IPS DF 6.9 (cell line): Measurements from ENCODE around the gene MRPL58.
"Not testable (repeated sequence)": the region's sequence is repeated elsewhere in the genome, so short reads cannot be mapped to it uniquely, and the experiment has no call there.

Source experiments
- DNase-seq: peaks from one replicate; pipeline ENCODE4 v3.0.0-alpha.2; 2013; ENCODE audit warnings: low read depth, low spot score
- H3K27ac ChIP-seq: one replicate; pipeline ENCODE4 v1.5.1; 2013; ENCODE audit warnings: low read length, control low read depth
- H3K27me3 ChIP-seq: 2 replicates; pipeline ENCODE4 v1.6.1; 2013; ENCODE audit warnings: mild to moderate bottlenecking, low read length; ENCODE audit not compliant: control insufficient read depth, insufficient read depth
- H3K36me3 ChIP-seq: 2 replicates; pipeline ENCODE4 v1.6.1; 2013; ENCODE audit warnings: low read length; ENCODE audit not compliant: control insufficient read depth, insufficient read depth
- H3K4me1 ChIP-seq: 2 replicates; pipeline ENCODE4 v1.6.1; 2013; ENCODE audit warnings: low read length; ENCODE audit not compliant: control insufficient read depth, insufficient read depth
- H3K4me3 ChIP-seq: 2 replicates; pipeline ENCODE4 v1.5.1; 2013; ENCODE audit warnings: mild to moderate bottlenecking, low read length
- H3K9me3 ChIP-seq: 2 replicates; pipeline ENCODE4 v1.6.1; 2013; ENCODE audit warnings: low read length, inconsistent platforms; ENCODE audit not compliant: control insufficient read depth, insufficient read depth
- WGBS: extraction: QIAGEN DNeasy Blood & Tissue Kit; methylation state at CpG from one replicate; pipeline ENCODE4 v1.1.7; 2013; ENCODE audit warnings: mixed read lengths, missing lambda C conversion rate; ENCODE audit not compliant: insufficient read length, insufficient coverage; 5-methylcytosine and 5-hydroxymethylcytosine counted together

The MRPL58 gene

GRCh38 chr17:75003070-75003956 is 9.2 kb upstream of the MRPL58 start:
- H3K9me3 ChIP-seq, result no peaks in the 10 kb centered on the region
- H3K27me3 ChIP-seq, result no peaks in the 10 kb centered on the region
- H3K27ac ChIP-seq, result no peak overlapping the region
- no peak for DNase-seq
- WGBS, result no CpG with 5 or more reads among the region's 76 CpGs
- H3K4me1 ChIP-seq, result no peaks in the 10 kb centered on the region
- H3K4me3 ChIP-seq, result no peak overlapping the region
- H3K36me3 ChIP-seq, result peaks cover 29% of the 10 kb centered on the region

- no peak overlapping the region for H3K27ac ChIP-seq
- no peaks in the 10 kb centered on the region for H3K9me3 ChIP-seq
- no peaks in the 10 kb centered on the region for H3K4me1 ChIP-seq
- peaks cover 29% of the 10 kb centered on the region for H3K36me3 ChIP-seq
- H3K4me3 ChIP-seq, result no peak overlapping the region
- WGBS, result no CpG with 5 or more reads among the region's 19 CpGs
- DNase-seq, result no peak
- no peaks in the 10 kb centered on the region for H3K27me3 ChIP-seq
Measured at GRCh38 chr17:75003957-75004355, 8.5 kb upstream of the MRPL58 start.

- no peaks in the 10 kb centered on the region for H3K9me3 ChIP-seq
- no peaks in the 10 kb centered on the region for H3K27me3 ChIP-seq
- no peaks in the 10 kb centered on the region for H3K4me1 ChIP-seq
- H3K27ac ChIP-seq, result no peak overlapping the region
- WGBS, result no CpG with 5 or more reads among the region's 3 CpGs
- H3K4me3 ChIP-seq, result no peak overlapping the region
- no peak for DNase-seq
- H3K36me3 ChIP-seq, result peaks cover 27% of the 10 kb centered on the region
Measured at GRCh38 chr17:75004371-75004770, 8.1 kb upstream of the MRPL58 start.

GRCh38 chr17:75005291-75005690 is 7.2 kb upstream of the MRPL58 start:
- Histone ChIP-seq H3K4me1 (no peaks in the 10 kb centered on the region), H3K36me3 (peaks cover 25% of the 10 kb centered on the region), H3K27ac (no peak overlapping the region), H3K9me3 (no peaks in the 10 kb centered on the region), H3K4me3 (no peak overlapping the region), H3K27me3 (no peaks in the 10 kb centered on the region)
- WGBS, result no CpG with 5 or more reads among the region's 8 CpGs
- no peak for DNase-seq

- not testable (repeated sequence) for H3K4me1 ChIP-seq, H3K9me3 ChIP-seq, H3K4me3 ChIP-seq, H3K27ac ChIP-seq, H3K27me3 ChIP-seq, DNase-seq
- peaks cover 25% of the 10 kb centered on the region for H3K36me3 ChIP-seq
- no CpG with 5 or more reads among the region's 6 CpGs for WGBS
Measured at GRCh38 chr17:75006084-75006483, 6.4 kb upstream of the MRPL58 start.

- H3K27me3 ChIP-seq, result no peaks in the 10 kb centered on the region
- no peaks in the 10 kb centered on the region for H3K9me3 ChIP-seq
- DNase-seq, result no peak
- no CpG with 5 or more reads among the region's 5 CpGs for WGBS
- H3K4me3 ChIP-seq, result no peak overlapping the region
- H3K4me1 ChIP-seq, result no peaks in the 10 kb centered on the region
- H3K27ac ChIP-seq, result no peak overlapping the region
- H3K36me3 ChIP-seq, result peaks cover 21% of the 10 kb centered on the region
Measured at GRCh38 chr17:75006653-75007052, 5.8 kb upstream of the MRPL58 start.

GRCh38 chr17:75008373-75008772 is 4.1 kb upstream of the MRPL58 start:
- H3K4me1 ChIP-seq, result no peaks in the 10 kb centered on the region
- H3K4me3 ChIP-seq, result no peak overlapping the region
- H3K27me3 ChIP-seq, result no peaks in the 10 kb centered on the region
- no CpG with 5 or more reads among the region's 6 CpGs for WGBS
- H3K36me3 ChIP-seq, result peaks cover 11% of the 10 kb centered on the region
- no peak for DNase-seq
- H3K9me3 ChIP-seq, result no peaks in the 10 kb centered on the region
- H3K27ac ChIP-seq, result no peak overlapping the region

- Histone ChIP-seq H3K27me3 (no peaks in the 10 kb centered on the region), H3K27ac (no peak overlapping the region), H3K9me3 (no peaks in the 10 kb centered on the region), H3K4me3 (no peak overlapping the region), H3K4me1 (peaks cover 1% of the 10 kb centered on the region; the same call in 1 of the 2 replicates), H3K36me3 (peaks cover 4% of the 10 kb centered on the region; the same call in 1 of the 2 replicates)
- WGBS, result no CpG with 5 or more reads among the region's 2 CpGs
- DNase-seq, result no peak
Measured at GRCh38 chr17:75009139-75009724, 3.2 kb upstream of the MRPL58 start.

GRCh38 chr17:75010683-75011400 is 1.6 kb upstream of the MRPL58 start:
- H3K27me3 ChIP-seq, result no peaks in the 10 kb centered on the region
- H3K9me3 ChIP-seq, result no peaks in the 10 kb centered on the region
- H3K36me3 ChIP-seq, result no peaks in the 10 kb centered on the region
- H3K4me3 ChIP-seq, result no peak overlapping the region
- peaks cover 1% of the 10 kb centered on the region; the same call in 1 of the 2 replicates for H3K4me1 ChIP-seq
- no peak overlapping the region for H3K27ac ChIP-seq
- DNase-seq, result no peak
- WGBS, result no CpG with 5 or more reads among the region's 8 CpGs

GRCh38 chr17:75011401-75012095 is 922 bp upstream of the MRPL58 start:
- Histone ChIP-seq H3K4me3 (no peak overlapping the region; the same call in 1 of the 2 replicates), H3K36me3 (no peaks in the 10 kb centered on the region), H3K4me1 (peaks cover 1% of the 10 kb centered on the region; the same call in 1 of the 2 replicates), H3K27me3 (no peaks in the 10 kb centered on the region), H3K9me3 (no peaks in the 10 kb centered on the region), H3K27ac (no peak overlapping the region)
- DNase-seq, result no peak
- WGBS, result no CpG with 5 or more reads among the region's 13 CpGs
